ENCODE data around the gene CDH16.

CDH16 gene

DNA sequence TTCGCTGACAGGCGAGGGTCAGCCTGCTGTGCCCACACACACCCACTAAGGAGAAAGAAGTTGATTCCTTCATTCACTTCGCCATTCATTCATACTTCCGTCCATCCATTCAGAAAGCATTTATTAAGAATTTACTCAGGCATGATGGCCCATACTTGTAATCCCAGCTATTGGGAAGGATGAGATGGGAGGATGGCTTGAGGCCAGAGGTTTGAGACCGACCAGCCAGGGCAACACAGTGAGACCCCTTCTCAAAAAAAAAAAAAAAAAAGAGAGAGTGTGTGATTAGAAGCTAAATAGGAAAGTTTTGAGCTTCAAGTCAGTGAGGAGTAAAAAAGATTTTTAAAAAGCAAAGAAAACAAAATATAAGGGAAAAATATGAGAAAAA, 25.4 kb upstream of the CDH16 start:
- no peak overlapping the region for H3K4me3 ChIP-seq (ENCODE audit: low read depth, low read length)
- TF ChIP-seq CTCF (IDR thresholded peaks at IDR 0.05; ENCODE audit: insufficient read depth, low read length, missing control alignments): no peak
- no peak for DNase-seq (ENCODE audit: low read depth, low spot score)
- ChIA-PET POLR2A (no interaction called here), CTCF (interaction anchor here (0.6 to 9.1 kb wide), 11 partner anchors 10 to 254 kb away, joined by 3 to 100 read pairs (median 4); partner anchors contain the start of genes CES3 and CIAO2B)

DNA sequence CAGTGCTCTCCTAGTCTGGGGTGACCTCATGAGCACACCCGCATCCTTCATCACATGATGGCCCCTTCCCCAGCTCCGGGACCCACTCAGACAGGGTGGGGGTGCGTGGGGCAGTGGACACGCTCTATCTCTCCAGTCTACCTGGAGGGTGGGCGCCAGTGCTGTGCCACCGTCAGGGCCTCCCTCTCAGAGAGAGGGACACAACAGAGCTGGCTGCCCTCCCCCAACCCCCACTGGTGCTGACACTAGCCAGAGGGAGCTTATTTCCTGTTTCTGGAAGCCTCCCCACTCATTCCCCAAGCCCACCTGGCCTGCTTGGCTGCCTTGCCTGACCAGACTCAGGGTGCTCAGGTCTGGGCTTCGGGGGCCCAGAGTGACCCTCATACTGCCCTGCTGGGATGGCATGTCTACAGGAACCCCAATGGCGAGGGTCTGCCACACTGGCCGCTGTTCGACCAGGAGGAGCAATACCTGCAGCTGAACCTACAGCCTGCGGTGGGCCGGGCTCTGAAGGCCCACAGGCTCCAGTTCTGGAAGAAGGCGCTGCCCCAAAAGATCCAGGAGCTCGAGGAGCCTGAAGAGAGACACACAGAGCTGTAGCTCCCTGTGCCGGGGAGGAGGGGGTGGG, 24.9 kb upstream of the CDH16 start:
- no peak overlapping the region for H3K4me3 ChIP-seq (ENCODE audit: low read depth, low read length)
- DNase-seq (ENCODE audit: low read depth, low spot score): no peak
- CTCF ChIA-PET: interaction anchor here (0.6 to 9.1 kb wide), 14 partner anchors 10 to 254 kb away, joined by 3 to 100 read pairs (median 4); partner anchors contain the start of genes CES3 and CIAO2B
- POLR2A ChIA-PET: interaction anchor here (0.7 kb wide), 1 partner anchor 236 kb away, joined by 3 read pairs; no protein-coding TSS in a partner anchor
- TF ChIP-seq CTCF (IDR thresholded peaks at IDR 0.05; ENCODE audit: insufficient read depth, low read length, missing control alignments): no peak

GRCh38 chr16:66942981-66943380, 24.3 kb upstream of the CDH16 start:
- ChIA-PET POLR2A (interaction anchor here (0.7 kb wide), 1 partner anchor 237 kb away, joined by 3 read pairs; no protein-coding TSS in a partner anchor), CTCF (interaction anchor here (1.0 to 9.1 kb wide), 10 partner anchors 9 to 242 kb away, joined by 3 to 100 read pairs (median 5); partner anchors contain the start of gene CIAO2B)
- no peak for DNase-seq (ENCODE audit: low read depth, low spot score)
- TF ChIP-seq CTCF (IDR thresholded peaks at IDR 0.05; ENCODE audit: insufficient read depth, low read length, missing control alignments): no peak
- no peak overlapping the region for H3K4me3 ChIP-seq (ENCODE audit: low read depth, low read length)

GRCh38 chr16:66940236-66940635, 21.6 kb upstream of the CDH16 start:
- no peak for TF ChIP-seq CTCF (IDR thresholded peaks at IDR 0.05; ENCODE audit: insufficient read depth, low read length, missing control alignments)
- ChIA-PET CTCF (interaction anchor here (1.2 to 9.1 kb wide), 3 partner anchors 35 to 77 kb away, joined by 3 to 100 read pairs (median 3); no protein-coding TSS in a partner anchor), POLR2A (no interaction called here)
- H3K4me3 ChIP-seq (ENCODE audit: low read depth, low read length): no peak overlapping the region
- DNase-seq (ENCODE audit: low read depth, low spot score): no peak

- TF ChIP-seq CTCF (IDR thresholded peaks at IDR 0.05; ENCODE audit: insufficient read depth, low read length, missing control alignments): no peak
- DNase-seq (ENCODE audit: low read depth, low spot score): no peak
- ChIA-PET POLR2A (interaction anchor here (0.5 kb wide), 1 partner anchor 211 kb away, joined by 3 read pairs; no protein-coding TSS in a partner anchor), CTCF (interaction anchor here (1.6 to 9.1 kb wide), 3 partner anchors 34 to 246 kb away, joined by 3 to 100 read pairs (median 3); no protein-coding TSS in a partner anchor)
- no peak overlapping the region for H3K4me3 ChIP-seq (ENCODE audit: low read depth, low read length)
Measured at GRCh38 chr16:66939366-66939765, 20.7 kb upstream of the CDH16 start.

DNA sequence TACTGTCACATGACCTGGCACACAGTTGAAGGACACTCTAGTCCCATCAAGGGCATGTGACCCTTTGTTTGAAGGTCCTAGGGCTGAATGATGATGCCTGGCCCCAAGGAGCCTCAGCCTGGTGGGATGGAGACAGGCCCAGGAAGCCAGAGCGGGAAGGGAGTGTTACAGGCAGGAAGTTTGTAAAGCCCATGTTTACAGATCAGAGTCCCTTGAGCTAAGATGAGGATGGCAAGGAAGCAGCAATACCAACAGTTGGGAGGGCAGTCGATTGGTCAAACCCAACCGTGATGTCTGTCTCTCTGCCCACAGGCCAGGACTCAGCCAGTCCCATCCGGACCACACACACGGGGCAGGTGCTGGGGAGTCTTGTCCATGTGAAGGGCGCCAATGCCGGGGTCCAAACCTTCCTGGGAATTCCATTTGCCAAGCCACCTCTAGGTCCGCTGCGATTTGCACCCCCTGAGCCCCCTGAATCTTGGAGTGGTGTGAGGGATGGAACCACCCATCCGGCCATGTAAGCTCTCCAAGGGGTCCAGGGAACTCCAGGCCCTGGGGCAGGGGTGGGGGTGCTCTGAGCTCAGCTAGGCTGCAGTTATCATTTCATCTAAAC, 19.1 kb upstream of the CDH16 start:
- no peak overlapping the region for H3K4me3 ChIP-seq (ENCODE audit: low read depth, low read length)
- no peak for DNase-seq (ENCODE audit: low read depth, low spot score)
- POLR2A ChIA-PET: no interaction called here
- CTCF ChIA-PET: interaction anchor here (1.1 to 1.7 kb wide), 3 partner anchors 10 to 247 kb away, joined by 3 to 7 read pairs (median 3); no protein-coding TSS in a partner anchor
- TF ChIP-seq CTCF (IDR thresholded peaks at IDR 0.05; ENCODE audit: insufficient read depth, low read length, missing control alignments): no peak

All from AG04449 (cell line).